ENCODE results near the gene LMF1.

Gene LMF1

DNA sequence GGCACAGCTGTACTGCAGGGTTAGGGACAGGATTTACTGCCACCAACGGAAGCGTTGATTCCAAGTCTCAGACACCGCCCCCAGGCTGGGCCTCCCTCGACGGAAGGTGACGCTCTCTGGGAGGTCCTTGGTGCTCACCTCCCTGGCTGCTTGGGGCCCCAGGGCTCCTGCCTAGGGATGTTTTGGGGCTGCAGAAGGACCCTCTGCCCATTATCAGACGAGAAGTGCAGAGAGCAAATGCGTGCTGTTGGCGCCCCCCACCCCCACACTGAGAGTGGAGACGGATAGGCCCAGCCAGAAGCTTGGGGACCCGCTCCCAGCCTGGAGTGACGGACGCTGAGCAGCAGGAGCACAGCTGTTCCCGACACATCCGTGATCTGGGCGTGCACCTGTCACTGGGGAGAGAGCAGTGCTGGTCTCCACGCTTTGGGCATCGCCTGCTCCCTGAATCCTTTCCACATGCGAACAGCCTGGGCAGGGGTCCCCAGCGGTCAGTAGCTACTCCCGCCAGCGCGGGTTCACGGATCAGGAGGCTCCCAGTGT, 5.7 kb upstream of the LMF1 start:
- TF ChIP-seq, protein P1, sequence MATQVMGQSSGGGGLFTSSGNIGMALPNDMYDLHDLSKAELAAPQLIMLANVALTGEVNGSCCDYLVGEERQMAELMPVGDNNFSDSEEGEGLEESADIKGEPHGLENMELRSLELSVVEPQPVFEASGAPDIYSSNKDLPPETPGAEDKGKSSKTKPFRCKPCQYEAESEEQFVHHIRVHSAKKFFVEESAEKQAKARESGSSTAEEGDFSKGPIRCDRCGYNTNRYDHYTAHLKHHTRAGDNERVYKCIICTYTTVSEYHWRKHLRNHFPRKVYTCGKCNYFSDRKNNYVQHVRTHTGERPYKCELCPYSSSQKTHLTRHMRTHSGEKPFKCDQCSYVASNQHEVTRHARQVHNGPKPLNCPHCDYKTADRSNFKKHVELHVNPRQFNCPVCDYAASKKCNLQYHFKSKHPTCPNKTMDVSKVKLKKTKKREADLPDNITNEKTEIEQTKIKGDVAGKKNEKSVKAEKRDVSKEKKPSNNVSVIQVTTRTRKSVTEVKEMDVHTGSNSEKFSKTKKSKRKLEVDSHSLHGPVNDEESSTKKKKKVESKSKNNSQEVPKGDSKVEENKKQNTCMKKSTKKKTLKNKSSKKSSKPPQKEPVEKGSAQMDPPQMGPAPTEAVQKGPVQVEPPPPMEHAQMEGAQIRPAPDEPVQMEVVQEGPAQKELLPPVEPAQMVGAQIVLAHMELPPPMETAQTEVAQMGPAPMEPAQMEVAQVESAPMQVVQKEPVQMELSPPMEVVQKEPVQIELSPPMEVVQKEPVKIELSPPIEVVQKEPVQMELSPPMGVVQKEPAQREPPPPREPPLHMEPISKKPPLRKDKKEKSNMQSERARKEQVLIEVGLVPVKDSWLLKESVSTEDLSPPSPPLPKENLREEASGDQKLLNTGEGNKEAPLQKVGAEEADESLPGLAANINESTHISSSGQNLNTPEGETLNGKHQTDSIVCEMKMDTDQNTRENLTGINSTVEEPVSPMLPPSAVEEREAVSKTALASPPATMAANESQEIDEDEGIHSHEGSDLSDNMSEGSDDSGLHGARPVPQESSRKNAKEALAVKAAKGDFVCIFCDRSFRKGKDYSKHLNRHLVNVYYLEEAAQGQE (IDR thresholded peaks at IDR 0.05; ENCODE audit: insufficient read depth in 1 of 2, low read depth in 2 of 2, low read length in 2 of 2), result no peak
- TF ChIP-seq POLR2AphosphoS5 (IDR thresholded peaks at IDR 0.05; ENCODE audit: low read depth, low read length) (no peak), TAF1 (IDR thresholded peaks at IDR 0.05; ENCODE audit: borderline replicate concordance, insufficient read depth, low read length) (no peak), FOXP2 (optimal IDR thresholded peaks at IDR 0.05; ENCODE audit: borderline replicate concordance, extremely low read depth, extremely low read length, insufficient read depth) (no peak), SIN3A (IDR thresholded peaks at IDR 0.05; ENCODE audit: borderline replicate concordance, insufficient read depth, low read length) (no peak)

DNA sequence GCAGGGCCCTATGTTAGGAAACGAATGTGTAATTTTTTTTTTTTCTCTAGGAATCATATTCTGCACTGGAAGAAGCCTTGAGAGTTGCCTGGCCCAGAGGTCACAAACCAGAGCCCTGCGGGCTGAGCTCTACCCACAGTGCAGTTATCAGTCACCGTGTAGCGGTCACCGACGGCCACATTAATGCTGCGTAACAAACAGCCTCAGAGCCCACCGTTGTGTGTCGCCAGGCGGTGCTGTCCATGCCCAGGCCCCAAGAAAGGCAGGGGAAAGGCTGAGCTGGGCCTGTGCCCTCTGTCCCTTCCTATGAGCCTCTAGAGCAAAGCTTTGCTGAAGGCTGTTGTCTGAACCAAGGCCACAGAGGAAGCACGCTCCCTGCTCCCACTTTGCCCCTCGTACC, 4.5 kb upstream of the LMF1 start:
- TF ChIP-seq FOXP2 (optimal IDR thresholded peaks at IDR 0.05; ENCODE audit: borderline replicate concordance, extremely low read depth, extremely low read length, insufficient read depth), result no peak
- TF ChIP-seq POLR2AphosphoS5 (IDR thresholded peaks at IDR 0.05; ENCODE audit: low read depth, low read length), result no peak
- no peak for TF ChIP-seq SIN3A (IDR thresholded peaks at IDR 0.05; ENCODE audit: borderline replicate concordance, insufficient read depth, low read length)
- TF ChIP-seq, protein P1 (IDR thresholded peaks at IDR 0.05; ENCODE audit: insufficient read depth in 1 of 2, low read depth in 2 of 2, low read length in 2 of 2), result no peak
- TF ChIP-seq TAF1 (IDR thresholded peaks at IDR 0.05; ENCODE audit: borderline replicate concordance, insufficient read depth, low read length), result no peak

DNA sequence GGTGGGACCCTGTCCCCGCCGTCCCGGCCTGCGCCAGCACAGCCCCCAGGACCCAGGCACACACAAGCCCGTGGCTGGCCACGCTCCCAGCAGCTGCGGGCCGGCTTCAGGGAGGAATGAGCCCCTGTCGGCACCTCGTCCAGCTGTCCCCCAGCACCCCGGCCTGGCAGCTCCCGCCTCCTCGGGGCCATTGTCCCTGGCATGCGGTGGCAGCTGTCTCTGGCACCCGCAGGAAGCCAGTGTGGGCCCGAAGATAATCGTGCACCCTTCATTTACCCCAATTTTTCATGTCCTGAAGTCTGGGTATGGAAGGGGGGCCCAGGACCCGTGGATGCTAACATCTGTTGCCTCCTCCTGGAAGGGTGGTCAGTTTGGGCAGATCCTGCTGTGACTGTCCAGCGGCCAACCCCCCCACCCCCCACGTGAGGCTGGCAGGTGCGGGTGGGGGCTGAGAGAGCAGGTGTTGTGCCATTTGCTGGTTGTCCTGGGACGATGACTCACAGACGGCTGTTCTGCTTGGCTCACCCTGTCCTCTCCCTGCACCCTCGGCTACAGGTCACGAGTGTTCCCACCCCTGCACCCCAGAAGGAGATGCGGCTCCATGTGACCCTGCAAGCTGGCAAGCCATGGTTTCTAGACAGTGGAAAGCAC, 4.0 kb upstream of the LMF1 start:
- TF ChIP-seq SIN3A (IDR thresholded peaks at IDR 0.05; ENCODE audit: borderline replicate concordance, insufficient read depth, low read length) (no peak), TAF1 (IDR thresholded peaks at IDR 0.05; ENCODE audit: borderline replicate concordance, insufficient read depth, low read length) (no peak), FOXP2 (optimal IDR thresholded peaks at IDR 0.05; ENCODE audit: borderline replicate concordance, extremely low read depth, extremely low read length, insufficient read depth) (no peak), POLR2AphosphoS5 (IDR thresholded peaks at IDR 0.05; ENCODE audit: low read depth, low read length) (no peak)
- TF ChIP-seq, protein P1 (IDR thresholded peaks at IDR 0.05; ENCODE audit: insufficient read depth in 1 of 2, low read depth in 2 of 2, low read length in 2 of 2), result no peak

DNA sequence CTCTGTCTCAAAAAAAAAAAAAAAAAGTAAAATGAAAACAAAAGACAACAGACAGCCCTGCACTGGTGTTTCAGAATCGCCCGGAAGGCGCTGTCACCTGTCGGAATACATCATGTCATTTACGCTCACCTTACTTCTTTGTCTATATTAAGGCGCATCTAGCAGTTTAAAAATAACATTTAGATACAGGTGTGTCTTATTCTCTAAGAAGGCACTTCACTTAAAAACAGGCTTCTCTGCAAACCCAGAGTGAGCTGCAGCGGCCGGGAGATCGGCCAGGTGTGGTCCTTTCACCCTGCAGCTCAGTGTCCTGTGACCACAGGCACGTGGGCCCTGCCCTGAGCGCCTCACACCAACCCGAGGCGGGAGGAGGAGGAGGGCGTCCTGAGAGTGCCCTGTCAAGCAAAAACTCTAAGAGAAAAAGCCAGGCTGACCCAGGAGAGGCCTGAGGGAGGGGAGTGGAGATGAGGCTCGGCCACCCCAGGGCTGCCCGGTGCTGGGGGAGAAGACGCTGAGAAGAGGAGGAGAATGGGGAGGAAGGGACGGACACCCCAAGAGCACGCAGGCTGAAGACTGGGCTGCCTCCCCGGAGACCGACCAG, 3.3 kb upstream of the LMF1 start:
- TF ChIP-seq TAF1 (IDR thresholded peaks at IDR 0.05; ENCODE audit: borderline replicate concordance, insufficient read depth, low read length) (no peak), FOXP2 (optimal IDR thresholded peaks at IDR 0.05; ENCODE audit: borderline replicate concordance, extremely low read depth, extremely low read length, insufficient read depth) (no peak), SIN3A (IDR thresholded peaks at IDR 0.05; ENCODE audit: borderline replicate concordance, insufficient read depth, low read length) (no peak), POLR2AphosphoS5 (IDR thresholded peaks at IDR 0.05; ENCODE audit: low read depth, low read length) (no peak)
- TF ChIP-seq, protein P1 (IDR thresholded peaks at IDR 0.05; ENCODE audit: insufficient read depth in 1 of 2, low read depth in 2 of 2, low read length in 2 of 2), result no peak

All from PFSK-1 (cell line).